Transverse colon (tissue), 4 donors: ENCODE results near the gene CCND3.

Experiments
- EP300 ChIP-seq: sonication (generic); formaldehyde crosslinking; IDR thresholded peaks from one replicate; pipeline ENCODE4 v1.6.1; 2017; ENCODE audit warnings: antibody characterized with exemption, low read depth
- POLR2A ChIP-seq: fragments of 450-650 bp; IDR thresholded peaks from one replicate; pipeline ENCODE4 v1.6.1; 2016; ENCODE audit warnings: antibody characterized with exemption, mild to moderate bottlenecking, moderate library complexity
- POLR2AphosphoS5 ChIP-seq, 3 donors: sonication (generic); formaldehyde crosslinking; IDR thresholded peaks; one replicate each; pipeline ENCODE4 v1.6.1; 2016; ENCODE audit warnings: antibody characterized with exemption in 3 of 3
- TF ChIP-seq, protein P1 (sequence below), 5 experiments: fragments of 200-600 bp in 3 of 5; fragments of 450-650 bp in 2 of 5; sonication (generic) in 3 of 5; IDR thresholded peaks; 1 replicate in 2 of 5; 2 replicates in 3 of 5; pipeline ENCODE4 v1.5.1; 2016 to 2017; ENCODE audit warnings: antibody characterized with exemption in 5 of 5, inconsistent platforms in 3 of 5, mild to moderate bottlenecking in 2 of 5, moderate library complexity in 1 of 5

DNA sequence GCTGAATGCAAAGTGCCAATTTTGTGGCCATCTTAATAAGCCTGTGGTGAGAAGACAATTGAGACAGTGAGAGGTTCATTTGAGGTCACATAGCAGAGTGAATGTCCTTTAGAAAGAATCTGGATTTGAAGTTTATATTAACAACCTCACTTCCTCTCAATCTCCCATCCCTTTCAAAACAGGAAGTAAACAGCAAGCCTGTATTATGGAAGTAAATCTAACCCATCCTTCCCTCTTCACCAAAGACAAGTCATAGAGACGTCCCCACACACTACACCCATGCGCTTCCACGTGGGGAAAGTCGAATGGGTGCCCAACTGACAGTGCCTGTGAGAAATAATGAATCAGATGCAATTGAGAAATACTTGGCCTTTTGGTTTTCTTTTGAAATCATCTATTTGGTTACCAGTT, 28.8 kb upstream of the CCND3 start:
- TF ChIP-seq, protein P1, sequence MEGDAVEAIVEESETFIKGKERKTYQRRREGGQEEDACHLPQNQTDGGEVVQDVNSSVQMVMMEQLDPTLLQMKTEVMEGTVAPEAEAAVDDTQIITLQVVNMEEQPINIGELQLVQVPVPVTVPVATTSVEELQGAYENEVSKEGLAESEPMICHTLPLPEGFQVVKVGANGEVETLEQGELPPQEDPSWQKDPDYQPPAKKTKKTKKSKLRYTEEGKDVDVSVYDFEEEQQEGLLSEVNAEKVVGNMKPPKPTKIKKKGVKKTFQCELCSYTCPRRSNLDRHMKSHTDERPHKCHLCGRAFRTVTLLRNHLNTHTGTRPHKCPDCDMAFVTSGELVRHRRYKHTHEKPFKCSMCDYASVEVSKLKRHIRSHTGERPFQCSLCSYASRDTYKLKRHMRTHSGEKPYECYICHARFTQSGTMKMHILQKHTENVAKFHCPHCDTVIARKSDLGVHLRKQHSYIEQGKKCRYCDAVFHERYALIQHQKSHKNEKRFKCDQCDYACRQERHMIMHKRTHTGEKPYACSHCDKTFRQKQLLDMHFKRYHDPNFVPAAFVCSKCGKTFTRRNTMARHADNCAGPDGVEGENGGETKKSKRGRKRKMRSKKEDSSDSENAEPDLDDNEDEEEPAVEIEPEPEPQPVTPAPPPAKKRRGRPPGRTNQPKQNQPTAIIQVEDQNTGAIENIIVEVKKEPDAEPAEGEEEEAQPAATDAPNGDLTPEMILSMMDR (IDR thresholded peaks at IDR 0.05) = no peak
- TF ChIP-seq POLR2AphosphoS5 (IDR thresholded peaks at IDR 0.05) = no peak
- TF ChIP-seq EP300 = no peak
- TF ChIP-seq POLR2A = no peak
